Stimulated activated CD8-positive, alpha-beta memory T cell treated with anti-CD3 and anti-CD28 coated beads, Interleukin-12 subunit alpha, Interleukin-12 subunit beta, amount 100 ng/mL, for 24 hours (primary cell): ENCODE data around the gene HS3ST1.

Source experiments
- DNase-seq: peaks from one replicate; pipeline ENCODE4 v3.0.0-alpha.2; 2020; ENCODE audit errors: extremely low read depth

HS3ST1 gene

DNA sequence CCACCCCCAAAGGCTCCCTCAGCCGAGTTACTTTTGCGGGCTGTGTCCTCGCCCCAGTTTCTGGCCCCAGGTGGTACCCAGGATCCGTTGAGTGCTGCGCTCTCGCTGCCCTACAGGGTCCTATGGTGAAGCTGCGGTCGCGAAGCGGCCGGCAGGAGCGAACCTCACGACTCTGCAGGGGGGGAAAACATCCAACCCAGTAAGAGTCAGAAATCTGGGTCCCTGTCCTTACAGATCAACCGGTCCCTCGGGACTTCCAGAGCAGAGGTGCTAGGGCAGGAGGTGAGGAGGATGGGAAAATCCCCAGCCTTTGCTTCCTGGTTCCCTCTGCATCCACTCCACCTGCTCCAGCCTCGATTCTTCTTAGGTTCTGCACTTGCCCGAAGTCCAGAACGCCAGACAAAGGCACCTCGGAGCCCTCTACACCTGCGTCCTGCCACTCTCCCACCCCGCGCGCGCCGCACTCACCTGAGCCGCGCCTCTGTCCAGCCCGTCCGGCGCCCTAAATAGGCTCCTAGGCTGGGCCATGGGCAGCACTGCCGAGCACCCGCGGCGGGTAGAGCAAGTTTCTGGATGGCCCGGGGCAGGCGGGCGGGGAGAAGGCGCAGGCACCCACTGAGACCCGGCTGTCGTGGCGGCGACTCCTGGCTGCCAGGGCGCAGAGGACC lies at the start of gene HS3ST1:
TSS of gene HS3ST1 (minus strand) at position 664 of the 668 bp plus-strand sequence. CDS start 28,889 bp downstream, outside the sequence.
- DNase-seq, result no peak

DNA sequence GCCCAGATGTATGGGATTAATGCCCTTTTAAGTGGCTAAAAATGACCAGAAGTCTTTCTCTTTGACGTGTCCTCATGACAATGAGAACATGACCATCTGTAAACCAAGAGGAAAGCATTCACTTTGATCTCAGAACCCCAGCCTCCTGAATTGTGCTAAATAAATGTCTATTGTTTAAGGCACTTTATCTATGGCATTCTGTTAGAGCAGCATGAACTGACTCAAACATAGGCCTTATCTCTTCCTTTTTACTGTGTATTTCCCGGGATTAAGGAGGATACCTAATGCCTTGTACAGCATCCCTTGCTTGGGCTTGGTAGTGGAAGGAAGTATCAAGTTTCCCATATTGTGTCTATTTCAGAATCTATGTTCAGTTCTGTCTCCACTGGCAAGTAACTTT lies 47.2 kb upstream of the HS3ST1 start:
- no peak for DNase-seq

DNA sequence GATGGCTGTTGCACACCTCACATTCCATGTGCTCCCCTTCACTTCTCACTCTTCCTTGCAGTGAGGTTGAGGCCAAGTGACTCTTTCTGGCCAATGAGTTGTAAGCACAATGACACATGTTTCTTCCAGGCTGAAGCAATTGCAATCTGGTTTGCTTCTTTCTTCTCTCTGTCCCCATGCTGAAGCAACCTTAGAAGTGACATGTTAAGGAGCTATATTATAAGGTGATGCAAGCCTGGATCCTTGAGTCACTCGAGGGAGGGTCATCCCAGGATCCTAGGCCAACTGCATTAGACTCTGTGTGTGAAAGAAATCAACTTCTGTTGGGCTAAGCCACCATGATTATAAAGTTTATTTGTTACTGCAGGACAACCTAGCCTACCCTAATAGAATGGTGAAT lies 45.5 kb upstream of the HS3ST1 start:
- DNase-seq, result no peak

DNA sequence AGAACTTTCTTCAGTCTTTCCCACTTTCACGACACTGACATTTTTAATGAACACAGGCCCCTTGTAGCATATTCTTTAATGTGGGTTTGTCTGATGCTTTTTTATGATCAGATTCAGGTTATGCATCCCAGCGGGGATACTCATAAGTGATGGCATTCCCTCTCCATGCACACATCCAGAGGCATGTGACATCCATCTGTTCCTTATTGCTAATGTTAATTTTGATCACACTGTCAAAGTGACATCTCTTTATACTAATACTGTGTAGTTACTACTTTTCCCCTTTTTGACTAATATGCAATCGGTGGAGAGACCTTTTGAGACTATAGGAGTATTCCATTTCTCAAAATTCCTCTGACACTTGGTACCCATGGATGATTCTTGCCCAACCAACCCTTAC lies 43.8 kb upstream of the HS3ST1 start:
- DNase-seq, result no peak

DNA sequence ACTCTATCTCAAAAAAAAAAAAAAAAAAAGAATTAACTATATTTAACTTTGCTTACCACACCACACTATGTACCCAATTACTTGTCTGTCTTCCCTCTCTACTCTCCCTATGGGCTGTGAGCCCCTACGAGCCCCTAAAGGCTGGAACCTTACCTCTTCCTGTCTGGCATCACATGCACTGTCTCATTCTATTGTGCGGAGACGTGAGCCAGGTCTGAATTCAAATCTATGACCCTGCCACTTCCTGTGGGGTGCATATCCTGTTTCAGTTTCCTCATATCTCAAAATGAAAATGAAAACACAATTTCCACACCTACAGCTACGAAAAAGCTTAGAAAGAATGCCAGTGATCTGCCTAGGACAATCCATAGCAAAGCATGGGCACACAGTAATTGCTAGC lies 42.9 kb upstream of the HS3ST1 start:
- DNase-seq, result no peak

DNA sequence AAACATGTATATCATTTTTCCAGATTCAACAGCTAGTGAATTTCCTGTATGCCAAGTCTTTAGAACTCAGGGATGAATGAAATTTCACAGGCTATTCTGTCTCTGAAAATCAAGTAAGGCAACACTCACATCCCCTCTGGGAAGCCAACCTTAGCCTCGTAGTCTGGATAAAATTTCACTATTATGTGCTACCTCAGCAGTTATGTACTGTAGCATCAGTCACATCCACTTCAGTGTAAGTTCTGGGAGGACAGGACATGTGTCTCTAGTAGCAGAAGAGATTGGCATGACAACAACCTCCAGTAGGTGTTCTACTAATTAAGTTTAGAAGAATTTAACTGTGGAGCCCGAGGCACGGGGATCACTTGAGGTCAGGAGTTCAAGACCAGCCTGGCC lies 42.4 kb upstream of the HS3ST1 start:
- DNase-seq, result no peak

DNA sequence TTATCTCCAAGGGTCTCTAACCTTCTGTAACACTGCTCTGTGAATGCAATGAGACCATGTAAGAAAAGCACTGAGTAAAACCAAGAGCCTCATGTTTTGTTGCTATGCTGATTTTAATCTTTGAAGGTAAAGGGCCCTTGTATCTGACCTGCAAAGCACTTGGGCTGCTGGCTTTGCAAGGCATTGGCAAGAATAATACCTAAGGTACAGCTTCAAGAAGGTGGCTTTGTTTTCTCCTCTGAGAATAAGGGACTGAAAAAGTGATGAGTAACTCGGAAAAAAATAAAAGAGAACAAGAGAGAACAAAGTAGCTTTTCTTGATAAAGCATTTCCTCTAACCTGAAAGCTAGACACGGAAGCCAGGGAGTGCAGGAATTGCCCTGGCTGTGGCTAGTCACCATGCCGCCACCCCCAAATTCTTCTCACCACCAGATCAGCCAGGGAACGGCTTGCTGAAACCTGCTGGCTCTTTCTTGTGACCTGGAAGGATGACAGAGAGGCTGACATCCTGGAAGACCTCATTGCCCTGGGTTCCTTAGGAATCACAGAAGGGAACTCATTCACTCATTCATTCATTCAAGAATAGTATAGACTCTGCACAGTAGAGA lies 41.8 kb upstream of the HS3ST1 start:
- DNase-seq, result no peak

DNA sequence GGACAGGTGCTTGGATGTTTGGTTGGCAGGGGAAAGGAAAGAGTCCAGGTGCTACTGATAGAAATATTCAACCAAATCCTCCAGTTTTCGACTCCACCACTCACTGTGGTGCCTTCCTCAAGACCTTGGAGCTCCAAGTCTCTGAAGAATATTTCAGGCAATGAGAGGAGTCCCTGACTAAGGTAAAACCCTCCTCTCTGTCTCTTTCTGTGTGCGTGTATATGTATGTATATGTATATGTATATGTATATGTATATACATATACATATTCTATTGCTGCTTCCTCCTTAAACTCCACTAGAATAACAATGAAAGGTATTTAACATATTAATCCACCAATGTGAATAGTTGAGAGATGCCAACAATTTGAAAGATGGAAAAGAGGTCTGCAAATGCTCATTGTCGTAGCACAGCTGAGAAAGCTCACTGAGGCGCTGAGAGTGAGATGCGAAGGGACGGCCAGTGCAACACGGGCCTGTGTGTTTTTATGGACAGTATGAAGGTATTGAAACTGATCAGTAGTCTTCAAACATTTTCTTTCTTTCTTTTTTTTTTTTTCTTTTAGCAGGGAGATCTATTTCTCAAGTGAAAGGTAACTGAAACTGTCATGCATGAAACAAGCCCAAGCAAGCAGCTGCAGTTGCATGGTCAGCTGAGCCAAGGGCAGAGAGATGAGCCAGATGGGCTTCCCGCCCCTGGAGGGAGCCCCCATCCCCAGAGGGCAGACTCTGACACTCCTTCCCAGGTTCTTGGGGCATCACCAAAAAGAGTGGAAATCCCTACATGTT lies 41.1 kb upstream of the HS3ST1 start:
- no peak for DNase-seq

DNA sequence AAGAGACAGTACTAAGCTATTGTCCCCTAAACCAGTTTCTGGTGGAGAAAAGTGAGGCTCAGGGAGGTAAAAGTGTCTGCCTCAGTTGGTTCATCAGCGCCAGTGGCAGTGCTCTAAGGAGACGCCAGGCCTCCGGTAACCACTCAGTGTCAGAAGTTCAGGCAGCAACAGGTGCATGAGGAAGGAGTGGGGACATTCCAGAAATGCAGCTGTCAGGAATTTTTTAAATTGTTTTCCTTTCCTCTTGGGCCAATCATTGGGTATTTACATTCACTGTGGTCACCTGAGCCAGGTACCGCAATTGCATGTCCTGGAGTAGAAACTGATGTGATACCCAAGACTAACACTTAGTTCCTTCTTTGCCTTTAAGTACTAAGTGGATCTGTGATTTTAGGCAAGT lies 40.2 kb upstream of the HS3ST1 start:
- no peak for DNase-seq

DNA sequence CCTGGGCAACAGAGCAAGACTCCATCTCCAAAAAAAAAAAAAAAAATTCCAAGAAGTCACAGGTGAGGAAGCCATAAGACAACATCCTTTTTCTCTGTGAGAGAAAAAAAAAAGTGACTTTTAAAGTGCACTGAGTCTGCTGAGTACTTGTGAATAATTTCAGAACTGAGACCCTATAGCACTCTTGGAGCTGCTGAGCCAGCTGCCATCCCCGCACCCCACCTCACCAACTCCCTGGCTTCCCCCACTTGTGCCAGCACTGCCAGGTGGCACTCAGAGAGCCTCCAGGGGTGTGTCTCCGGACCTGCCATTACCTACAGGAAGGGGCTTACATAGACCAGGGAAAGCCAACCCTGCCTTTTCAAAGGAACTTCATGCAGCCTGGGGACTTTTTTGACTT lies 39.2 kb upstream of the HS3ST1 start:
- no peak for DNase-seq

DNA sequence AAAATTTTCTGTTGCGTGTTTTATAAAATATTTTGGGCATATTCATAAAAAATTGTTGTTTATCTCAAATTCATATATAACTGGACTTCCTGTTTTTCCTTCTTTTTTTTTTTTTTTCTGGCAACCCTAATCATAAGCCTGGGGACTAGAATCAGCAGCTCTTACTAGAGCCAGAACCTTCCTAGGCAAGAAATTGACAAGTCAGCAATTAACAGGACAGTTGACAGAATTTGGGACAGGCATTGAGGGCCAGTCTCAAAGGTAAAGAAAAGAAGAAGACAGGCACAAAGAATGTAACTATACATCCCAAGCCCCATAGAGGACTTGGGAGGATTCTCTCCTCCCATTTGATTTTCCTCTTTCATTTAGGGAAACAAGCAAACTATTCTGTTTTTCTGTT lies 35.0 kb upstream of the HS3ST1 start:
- no peak for DNase-seq

DNA sequence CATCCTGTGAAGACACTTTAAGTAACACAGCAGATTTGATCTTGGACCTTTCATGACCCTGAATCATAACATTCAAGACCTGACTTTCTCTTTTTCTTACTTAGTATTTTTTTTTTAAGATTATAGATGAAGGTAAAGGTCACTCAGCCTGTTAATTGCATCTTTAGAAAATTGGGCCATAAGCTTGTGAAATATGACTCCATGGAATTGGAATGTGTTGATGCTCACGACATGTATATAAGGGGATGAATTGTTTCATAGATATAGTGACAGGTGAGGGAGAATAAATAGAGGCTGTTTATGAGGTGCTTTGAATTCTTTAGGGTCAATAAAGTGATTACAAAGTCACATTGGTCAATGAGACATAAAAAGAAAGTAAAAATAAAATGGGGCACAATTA lies 27.7 kb upstream of the HS3ST1 start:
- no peak for DNase-seq

DNA sequence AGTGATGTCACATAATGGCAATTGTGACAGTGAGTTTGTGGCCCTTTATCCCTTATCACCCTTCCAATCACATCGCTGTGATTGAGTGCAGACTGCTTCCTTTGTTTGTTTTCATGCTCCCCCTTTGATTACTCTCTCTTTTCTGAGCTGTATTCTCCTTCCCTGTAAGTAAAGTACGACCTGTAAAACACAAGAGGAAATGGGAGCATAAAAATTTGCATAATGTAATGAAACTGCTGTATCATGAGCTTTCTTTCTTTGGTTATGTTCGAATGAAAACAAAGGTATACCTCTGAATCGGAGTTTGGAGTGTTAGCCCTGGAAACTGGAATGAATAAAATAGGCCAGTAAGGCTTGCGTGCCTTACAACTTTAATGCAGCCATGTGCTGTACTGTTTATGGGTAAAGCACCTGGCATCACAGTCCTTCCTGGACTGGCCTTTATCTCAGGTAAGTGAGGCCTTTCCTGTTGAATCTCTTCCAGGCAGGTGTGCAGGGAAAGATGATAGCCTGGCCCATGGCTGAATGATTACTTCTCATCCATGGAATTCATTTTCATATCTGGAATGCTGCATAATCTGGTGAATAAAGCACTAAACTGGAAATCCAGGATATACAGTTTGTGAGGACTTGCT lies 26.6 kb upstream of the HS3ST1 start:
- DNase-seq, result no peak

DNA sequence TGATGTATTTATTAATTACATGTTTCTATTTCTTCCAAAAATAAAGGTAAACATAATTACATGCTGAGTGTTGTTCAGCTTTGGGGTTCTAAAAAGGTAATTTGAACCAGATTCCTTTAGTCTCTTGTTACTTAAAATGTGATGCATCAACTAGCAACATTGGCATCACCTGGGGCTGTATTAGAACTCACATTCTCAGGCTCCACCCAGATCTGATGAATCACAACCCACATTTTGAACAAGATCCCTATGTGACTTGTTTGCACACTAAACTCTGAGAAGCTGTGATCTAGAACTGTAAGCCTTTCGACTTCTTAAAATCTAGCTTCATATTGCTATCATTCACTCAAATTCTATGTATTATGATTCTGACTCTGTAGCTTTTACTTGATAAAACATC lies 23.0 kb upstream of the HS3ST1 start:
- no peak for DNase-seq

DNA sequence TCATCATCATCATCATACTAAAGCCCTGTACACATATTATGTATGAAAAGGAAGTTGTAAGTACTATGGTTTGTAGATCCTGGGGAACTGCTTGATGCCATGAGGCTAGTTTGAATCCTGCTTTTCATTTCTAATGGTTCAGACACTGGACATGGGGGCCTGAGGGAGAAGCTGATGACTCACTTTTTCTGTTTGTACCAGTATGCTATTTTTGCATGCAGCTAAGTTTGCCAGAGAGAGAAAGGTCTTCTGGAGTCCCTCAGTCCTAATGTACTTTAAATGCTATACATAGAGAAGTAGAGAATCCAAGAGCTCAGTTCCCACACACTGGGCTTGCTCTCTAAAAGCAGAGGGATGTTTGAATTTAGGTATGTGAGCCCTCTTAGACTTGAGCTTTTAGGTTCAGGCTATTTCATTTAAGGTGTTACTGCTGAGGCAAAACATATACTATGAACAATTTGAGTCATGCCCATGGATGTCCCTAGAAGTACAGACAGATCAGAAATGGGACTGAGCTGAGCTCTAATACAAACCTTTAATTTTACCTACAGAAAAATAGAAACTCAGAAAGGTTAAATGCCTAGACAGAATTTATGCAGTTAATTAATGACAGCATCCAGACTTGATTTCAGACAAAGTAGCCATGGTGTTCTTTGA lies 17.6 kb upstream of the HS3ST1 start:
- no peak for DNase-seq

DNA sequence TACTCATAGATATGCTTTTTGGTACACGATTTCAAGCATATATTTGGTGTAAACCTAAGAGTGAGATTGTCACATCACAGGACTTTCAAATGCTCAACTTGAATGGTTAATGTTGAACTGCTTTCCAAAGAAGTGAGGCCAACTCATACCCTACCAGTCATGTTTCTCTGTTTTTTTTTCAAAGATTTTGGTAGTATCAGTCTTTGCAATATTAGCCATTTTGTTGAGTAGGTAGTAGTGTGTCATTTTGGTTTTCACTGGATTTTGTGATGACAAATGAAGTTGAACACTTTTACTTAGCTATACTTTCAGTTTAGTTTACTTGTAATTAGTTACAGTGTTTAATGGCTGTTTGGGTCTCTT lies 12.5 kb upstream of the HS3ST1 start:
- DNase-seq, result no peak

DNA sequence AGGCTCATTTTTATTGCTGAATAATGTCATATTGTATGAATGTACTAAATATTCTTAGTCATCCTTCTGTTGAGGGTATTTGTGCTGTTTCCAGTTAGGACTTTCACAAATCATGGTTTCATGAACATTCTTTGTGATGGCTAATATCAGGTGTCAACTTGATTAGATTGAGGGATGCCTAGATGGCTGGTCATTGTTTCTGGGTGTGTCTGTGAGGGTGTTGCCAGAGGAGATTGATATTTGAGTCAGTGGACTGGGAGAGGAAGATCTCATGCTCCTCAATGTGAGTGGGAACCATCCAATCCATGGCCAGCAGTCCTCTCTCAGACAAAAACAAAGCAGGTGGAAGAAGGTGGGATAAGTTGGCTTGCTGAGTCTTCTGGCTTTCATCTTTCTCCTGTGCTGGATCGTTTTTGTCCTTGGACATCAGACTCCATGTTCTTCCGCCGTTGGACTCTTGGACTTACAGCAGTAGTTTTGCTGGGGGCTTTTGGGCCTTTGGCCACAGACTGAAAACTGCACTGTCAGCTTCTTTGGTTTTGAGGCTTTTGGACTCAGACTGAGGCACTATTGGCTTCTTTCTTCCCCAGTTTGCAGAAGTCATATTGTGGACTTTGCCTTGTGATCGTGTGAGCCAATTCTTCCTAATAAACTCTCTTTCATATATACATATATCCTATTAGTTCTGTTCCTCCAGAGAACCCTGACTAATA lies 11.9 kb upstream of the HS3ST1 start:
- DNase-seq, result no peak

DNA sequence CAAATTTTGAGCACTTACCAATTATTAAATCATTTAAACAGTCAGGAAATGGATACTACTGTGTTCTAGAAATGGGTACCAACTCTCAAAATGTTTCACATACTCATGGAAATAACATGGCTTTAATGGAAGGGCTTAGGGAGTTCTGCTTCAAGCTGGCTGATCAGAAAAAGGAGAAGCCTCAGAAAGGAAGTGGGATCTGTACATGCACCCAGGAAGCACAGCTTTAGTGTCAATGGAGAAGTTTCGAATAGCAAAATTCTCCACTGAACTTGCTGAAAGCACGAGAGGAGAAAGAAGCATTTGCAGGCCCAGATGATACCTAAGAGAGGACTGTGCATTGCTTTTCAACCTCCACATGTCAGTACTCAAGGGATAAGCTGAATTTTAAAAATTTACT lies 11.1 kb upstream of the HS3ST1 start:
- DNase-seq, result no peak

DNA sequence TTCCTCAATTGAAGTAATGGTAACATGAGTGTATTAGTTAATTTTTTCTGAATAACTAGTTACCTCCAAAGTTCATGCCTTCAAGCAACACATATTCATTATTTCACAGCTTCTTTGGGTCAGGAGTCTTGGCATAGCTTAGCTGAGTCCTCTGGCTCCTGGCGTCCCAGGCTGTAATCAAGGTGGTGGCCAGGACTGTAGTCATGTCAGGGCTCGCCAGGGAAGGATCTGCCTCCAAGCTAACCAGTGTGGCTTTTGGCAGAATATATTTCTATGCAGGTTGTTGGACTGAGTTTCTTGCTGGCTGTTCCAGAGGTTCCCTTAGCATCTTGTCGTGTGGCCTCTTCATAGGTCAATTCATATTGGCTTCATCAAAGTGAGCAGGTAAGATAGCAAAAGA lies 10.0 kb upstream of the HS3ST1 start:
- DNase-seq, result no peak

DNA sequence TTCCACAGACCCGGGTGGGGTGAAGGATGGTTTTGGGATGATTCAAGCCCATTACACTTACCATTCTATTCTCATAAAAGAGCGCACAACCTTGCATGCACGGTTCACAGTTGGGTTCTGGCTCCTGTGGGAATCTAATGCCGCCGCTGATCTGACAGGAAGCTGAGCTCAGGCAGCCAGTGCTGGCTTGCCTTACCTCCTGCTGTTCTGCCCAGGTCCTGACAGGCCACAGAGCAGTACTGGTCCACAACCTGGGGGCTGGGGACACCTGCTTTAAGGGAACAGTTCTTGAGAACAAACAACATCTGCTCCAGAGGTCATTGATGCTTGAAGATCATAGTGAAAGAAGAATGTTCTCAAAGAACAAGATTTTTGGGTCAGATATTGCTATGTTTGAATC lies 8.0 kb upstream of the HS3ST1 start:
- DNase-seq, result no peak

DNA sequence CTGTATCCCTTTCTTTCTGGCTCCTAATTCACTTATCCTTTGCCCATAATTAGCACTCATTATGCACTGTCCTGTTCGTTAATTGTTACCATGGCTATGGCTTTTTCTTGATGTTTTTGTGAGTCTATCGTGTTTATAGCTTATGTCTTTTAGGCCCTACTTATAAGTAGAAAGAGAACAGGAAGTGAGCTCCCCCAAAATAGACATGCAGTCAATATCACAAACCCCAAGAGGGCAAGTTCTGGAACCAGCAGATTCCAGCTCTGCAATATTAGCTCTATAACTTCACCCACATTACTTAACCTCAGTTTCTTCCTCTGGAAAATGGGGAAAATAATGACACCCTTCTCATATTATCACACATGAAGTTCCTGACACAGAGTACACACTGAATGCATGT lies 7.4 kb upstream of the HS3ST1 start:
- no peak for DNase-seq

DNA sequence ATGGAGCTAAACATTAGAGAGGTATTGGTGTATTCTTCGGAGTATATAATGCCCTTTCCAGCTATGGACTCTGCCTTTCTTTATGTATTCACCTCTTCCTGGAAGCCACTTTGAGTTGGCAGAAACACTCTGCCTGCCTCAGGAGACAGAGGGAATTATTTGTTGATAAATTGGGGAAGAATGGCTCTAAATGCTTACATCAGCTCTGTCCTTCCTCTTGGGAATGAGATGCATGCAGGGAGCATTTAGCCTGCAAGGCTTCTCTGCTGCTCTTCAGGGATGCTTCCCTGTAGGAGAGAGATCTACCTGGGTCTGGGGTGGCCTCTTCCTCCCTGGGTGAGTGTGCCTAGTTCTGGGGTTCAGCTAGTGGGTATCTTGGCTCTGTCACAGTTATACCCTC lies 6.9 kb upstream of the HS3ST1 start:
- DNase-seq, result no peak
